PC-3 (cell line): ENCODE data around the gene CDH12. TPM values are rescaled to one million over a fixed set of nuclear protein-coding genes. Genes with fewer than 3 reads are reported as not detected.
A peak's percentile ranks its signal among the peaks of the same experiment; 100 is the strongest.
"Not testable (repeated sequence)": the region's sequence is repeated elsewhere in the genome, so short reads cannot be mapped to it uniquely, and the experiment has no call there.

Experiments
- ATAC-seq: fragments of 200-7000 bp; cut with Tn5 transposase; 2 replicates; pipeline ENCODE4 v1.9.1; 2020; ENCODE audit warnings: mild to moderate bottlenecking, moderate library complexity
- BruUV-seq: library from RNA; stranded (reverse); fragments of 400-500 nt; replicated peaks from 2 replicates; lab custom pipeline; 2021; lab: Mats Ljungman, UMichigan
- CTCF ChIA-PET: fragments of 300-600 bp; sonication (Branson Sonifier 250); formaldehyde crosslinking; loops from one replicate; lab custom pipeline; 2022; ENCODE audit warnings: antibody characterized with exemption; lab: Charles Lee
- POLR2A ChIA-PET: fragments of 300-600 bp; sonication (Branson Sonifier 250); formaldehyde crosslinking; loops from one replicate; lab custom pipeline; 2022; ENCODE audit warnings: antibody characterized with exemption; ENCODE audit not compliant: unreplicated experiment; lab: Charles Lee
- DNase-seq: peaks from one replicate; pipeline ENCODE4 v3.0.0-alpha.2; 2015
- H2AFZ ChIP-seq: fragments of 300-600 bp; sonication (generic); 2 replicates; pipeline ENCODE4 v1.6.0; 2016; ENCODE audit warnings: antibody characterized with exemption, low read length
- H3F3A ChIP-seq: fragments of 300-600 bp; sonication (generic); one replicate; pipeline ENCODE4 v1.6.0; 2017; ENCODE audit warnings: antibody characterized with exemption, low read length, control low read depth, mild to moderate bottlenecking; ENCODE audit not compliant: unreplicated experiment
- H3K27ac ChIP-seq: fragments of 300-600 bp; sonication (generic); 2 replicates; pipeline ENCODE4 v1.5.1; 2016; ENCODE audit warnings: mild to moderate bottlenecking, low read length
- H3K27me3 ChIP-seq: fragments of 300-600 bp; sonication (generic); 2 replicates; pipeline ENCODE4 v1.6.1; 2016; ENCODE audit warnings: low read length, mixed read lengths
- H3K36me3 ChIP-seq: fragments of 300-600 bp; sonication (generic); 2 replicates; pipeline ENCODE4 v1.6.1; 2016; ENCODE audit warnings: low read depth, mixed run types, low read length, mixed read lengths
- H3K4me1 ChIP-seq: fragments of 300-600 bp; sonication (generic); 2 replicates; pipeline ENCODE4 v1.5.1; 2016; ENCODE audit warnings: low read length; ENCODE audit not compliant: insufficient read depth
- H3K4me2 ChIP-seq: fragments of 300-600 bp; sonication (generic); 2 replicates; pipeline ENCODE4 v1.6.0; 2016; ENCODE audit warnings: low read length
- H3K4me3 ChIP-seq: fragments of 300-600 bp; sonication (generic); 2 replicates; pipeline ENCODE4 v1.5.1; 2016; ENCODE audit warnings: mild to moderate bottlenecking, low read length, mixed read lengths
- H3K79me2 ChIP-seq: fragments of 300-600 bp; sonication (generic); 2 replicates; pipeline ENCODE4 v1.6.1; 2017; ENCODE audit warnings: low read length, mixed read lengths
- H3K9ac ChIP-seq: fragments of 300-600 bp; sonication (generic); 2 replicates; pipeline ENCODE4 v1.6.0; 2016; ENCODE audit warnings: mild to moderate bottlenecking, low read length
- H3K9me2 ChIP-seq: fragments of 300-600 bp; sonication (generic); replicated peaks from 2 replicates; pipeline ENCODE4 v1.6.1; 2016; ENCODE audit warnings: mixed run types, low read length, mixed read lengths
- H3K9me3 ChIP-seq: fragments of 300-600 bp; sonication (generic); 2 replicates; pipeline ENCODE4 v1.6.1; 2016; ENCODE audit warnings: low read length, mixed read lengths
- H4K20me1 ChIP-seq: fragments of 300-600 bp; sonication (generic); 2 replicates; pipeline ENCODE4 v1.6.1; 2016; ENCODE audit warnings: low read length, mixed read lengths
- intact Hi-C: fragments of 100-400 bp; cut with micrococcal nuclease; formaldehyde crosslinking; loops from 2 replicates; pipeline ENCODE4 v1.9.0; 2023
- total RNA-seq: library from RNA; depleted of rRNA; stranded (reverse); fragments of >200 nt; gene quantifications from 2 replicates; pipeline ENCODE4 v1.2.3, GENCODE V29; 2014

Gene CDH12
- total RNA-seq, 1 experiment from 2014 or later, result 0.44 TPM

- POLR2A ChIA-PET, DNase-seq, ATAC-seq, H2AFZ ChIP-seq, H3K79me2 ChIP-seq, H3K9ac ChIP-seq, CTCF ChIA-PET, H3K36me3 ChIP-seq, BruUV-seq, H3K27me3 ChIP-seq, H3K4me3 ChIP-seq, H3F3A ChIP-seq, H3K4me2 ChIP-seq, H4K20me1 ChIP-seq, H3K9me3 ChIP-seq, intact Hi-C loops, H3K4me1 ChIP-seq, H3K27ac ChIP-seq, H3K9me2 ChIP-seq: not testable (repeated sequence)
These were observed 688.0 kb downstream of the CDH12 start for GRCh38 chr5:22164910-22165748.

GRCh38 chr5:22156953-22157352 is 696.2 kb downstream of the CDH12 start:
- H4K20me1 ChIP-seq, H3K4me2 ChIP-seq, H3F3A ChIP-seq, H3K36me3 ChIP-seq, POLR2A ChIA-PET, H3K9me3 ChIP-seq, H3K4me1 ChIP-seq, ATAC-seq, H3K4me3 ChIP-seq, H3K9ac ChIP-seq, H3K9me2 ChIP-seq, H2AFZ ChIP-seq, intact Hi-C loops, DNase-seq, H3K27me3 ChIP-seq, CTCF ChIA-PET, BruUV-seq, H3K79me2 ChIP-seq, H3K27ac ChIP-seq: not testable (repeated sequence)

DNA sequence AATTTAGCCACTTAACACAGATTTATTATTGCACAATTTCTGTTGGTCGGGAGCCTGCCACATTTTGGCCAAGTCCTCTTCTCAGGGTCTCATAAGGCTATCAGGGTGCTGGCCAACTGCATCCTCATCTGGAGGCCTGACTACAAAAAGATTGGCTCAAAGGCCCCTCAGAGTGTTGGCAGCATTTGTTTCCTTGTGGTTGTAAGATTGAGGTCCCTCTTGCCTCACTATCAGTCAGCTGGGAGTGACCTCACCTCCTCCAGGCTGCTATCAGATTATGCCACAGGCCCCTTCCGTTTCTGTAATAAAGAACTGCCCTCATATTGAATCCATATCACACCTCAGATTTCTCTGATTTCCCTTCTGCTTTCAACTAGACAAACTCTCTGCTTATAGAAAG is 698.4 kb downstream of the CDH12 start:
- BruUV-seq, H3K4me1 ChIP-seq, H3K9me2 ChIP-seq, H3K27me3 ChIP-seq, H3K79me2 ChIP-seq, H3F3A ChIP-seq, H4K20me1 ChIP-seq, H3K9ac ChIP-seq, H2AFZ ChIP-seq, DNase-seq, H3K9me3 ChIP-seq, POLR2A ChIA-PET, H3K27ac ChIP-seq, intact Hi-C loops, ATAC-seq, CTCF ChIA-PET, H3K4me3 ChIP-seq, H3K4me2 ChIP-seq, H3K36me3 ChIP-seq: not testable (repeated sequence)

GRCh38 chr5:22151801-22152200 is 701.3 kb downstream of the CDH12 start:
- DNase-seq, H3K27ac ChIP-seq, CTCF ChIA-PET, H3K9me3 ChIP-seq, H3K4me1 ChIP-seq, intact Hi-C loops, H3K9ac ChIP-seq, H3K27me3 ChIP-seq, H3K79me2 ChIP-seq, ATAC-seq, BruUV-seq, POLR2A ChIA-PET, H3K9me2 ChIP-seq, H4K20me1 ChIP-seq, H3K4me3 ChIP-seq, H2AFZ ChIP-seq, H3K36me3 ChIP-seq, H3K4me2 ChIP-seq, H3F3A ChIP-seq: not testable (repeated sequence)

- H3K9ac ChIP-seq, H3K4me2 ChIP-seq, intact Hi-C loops, H3K4me1 ChIP-seq, POLR2A ChIA-PET, H3K9me3 ChIP-seq, H3K27ac ChIP-seq, BruUV-seq, H3K27me3 ChIP-seq, H3K9me2 ChIP-seq, H3K79me2 ChIP-seq, H2AFZ ChIP-seq, H3F3A ChIP-seq, CTCF ChIA-PET, H3K4me3 ChIP-seq, H3K36me3 ChIP-seq, H4K20me1 ChIP-seq: not testable (repeated sequence)
- DNase-seq, result peak; percentile 50
- peak; percentile 83 for ATAC-seq
These were observed 712.7 kb downstream of the CDH12 start for GRCh38 chr5:22140418-22140817.

- H3K4me1 ChIP-seq, H2AFZ ChIP-seq, DNase-seq, H3K9me2 ChIP-seq, CTCF ChIA-PET, H3F3A ChIP-seq, H3K4me3 ChIP-seq, H3K4me2 ChIP-seq, BruUV-seq, H3K36me3 ChIP-seq, intact Hi-C loops, H3K79me2 ChIP-seq, H3K9ac ChIP-seq, H4K20me1 ChIP-seq, H3K27me3 ChIP-seq, H3K27ac ChIP-seq, H3K9me3 ChIP-seq: not testable (repeated sequence)
- ATAC-seq, result peak; percentile 68
- POLR2A ChIA-PET, result interaction anchor here (0.6 kb wide), 1 partner anchor 163 kb away, joined by 3 read pairs; no protein-coding TSS in a partner anchor
These were observed 713.4 kb downstream of the CDH12 start for GRCh38 chr5:22139662-22140300.
